GM19395 (cell line): ENCODE measurements around the gene FCN2.
"Not testable (repeated sequence)": the region's sequence is repeated elsewhere in the genome, so short reads cannot be mapped to it uniquely, and the experiment has no call there.

ENCODE experiments used
- ATAC-seq: cut with Tn5 transposase; IDR thresholded peaks from one replicate; pipeline ENCODE4 v1.9.1; 2021; ENCODE audit warnings: mild to moderate bottlenecking, moderate library complexity; ENCODE audit not compliant: unreplicated experiment

Gene FCN2

GRCh38 chr9:134847138-134847537 is 33.5 kb upstream of the FCN2 start:
- no peak for ATAC-seq

DNA sequence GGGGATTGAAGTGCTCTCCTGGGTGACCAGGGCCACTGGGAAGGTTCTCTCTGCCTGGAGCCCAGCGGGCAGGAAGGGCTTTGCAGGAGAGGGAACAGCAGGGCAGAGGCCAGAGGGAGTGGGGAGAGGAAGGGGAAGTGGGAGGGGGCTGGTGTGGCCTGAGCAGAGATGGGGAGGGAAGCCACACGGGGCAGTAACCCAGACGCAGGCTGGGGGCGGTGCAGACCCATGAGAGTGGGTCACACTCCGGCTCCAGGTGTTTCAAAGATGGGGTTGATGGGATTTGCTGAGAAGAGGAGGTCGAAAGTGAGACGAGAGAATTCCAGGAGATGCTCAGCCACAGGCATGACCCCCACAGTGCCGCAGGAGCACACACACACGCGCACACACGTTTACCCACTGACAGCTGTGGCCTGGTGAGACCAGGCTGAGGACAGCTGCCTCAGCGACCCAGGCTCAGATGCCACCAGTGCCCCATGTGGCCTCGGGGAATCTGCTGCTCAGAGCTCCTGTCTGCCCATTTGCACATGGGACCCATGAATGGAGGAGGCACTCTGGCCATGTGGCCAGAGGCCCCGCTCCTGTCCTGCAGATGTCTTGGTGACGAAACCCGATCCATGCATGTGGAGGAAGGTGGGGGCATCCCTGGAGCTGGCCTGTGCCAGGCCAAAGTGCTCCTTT is 32.7 kb upstream of the FCN2 start:
- no peak for ATAC-seq

- ATAC-seq = no peak
These were observed 32.1 kb upstream of the FCN2 start for GRCh38 chr9:134848504-134848903.

DNA sequence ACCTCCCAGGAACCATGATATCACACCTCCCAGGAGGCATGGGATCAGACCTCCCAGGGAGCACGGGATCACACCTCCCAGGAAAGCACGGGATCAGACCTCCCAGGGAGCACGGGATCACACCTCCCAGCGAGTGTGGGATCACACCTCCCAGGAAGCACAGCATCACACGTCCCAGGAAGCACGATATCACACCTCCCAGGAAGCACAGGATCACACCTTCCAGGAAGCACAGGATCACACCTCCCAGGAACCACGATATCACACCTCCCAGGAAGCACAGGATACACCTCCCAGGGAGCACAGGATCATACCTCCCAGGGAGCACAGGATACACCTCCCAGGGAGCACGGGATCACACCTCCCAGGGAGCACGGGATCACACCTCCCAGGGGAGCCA is 30.0 kb upstream of the FCN2 start:
- no peak for ATAC-seq

GRCh38 chr9:134851020-134851419 is 29.6 kb upstream of the FCN2 start:
- no peak for ATAC-seq

GRCh38 chr9:134852906-134853654 is 27.5 kb upstream of the FCN2 start:
- ATAC-seq = no peak

GRCh38 chr9:134853893-134854292 is 26.7 kb upstream of the FCN2 start:
- no peak for ATAC-seq

DNA sequence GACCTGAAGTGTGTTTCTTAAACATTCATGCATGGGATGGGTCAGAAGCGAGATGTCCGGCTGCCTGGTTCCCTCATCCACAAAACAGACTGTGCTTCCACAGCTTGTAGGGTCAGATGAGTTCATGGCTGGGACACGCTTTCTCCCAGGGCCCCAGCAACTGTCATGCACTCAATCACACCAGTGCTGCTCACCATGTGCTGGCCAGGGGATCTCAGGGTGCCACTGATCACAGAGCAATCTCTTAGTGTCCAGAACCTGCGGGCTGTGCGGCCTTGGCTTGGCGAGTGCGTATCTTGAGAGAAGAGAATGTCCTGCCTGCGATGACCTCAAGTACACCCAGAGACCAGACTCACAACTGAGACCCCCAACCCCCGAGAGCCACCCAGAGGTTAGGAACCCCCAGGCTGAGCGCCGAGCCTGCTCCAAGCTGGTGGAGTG is 26.0 kb upstream of the FCN2 start:
- ATAC-seq = no peak

DNA sequence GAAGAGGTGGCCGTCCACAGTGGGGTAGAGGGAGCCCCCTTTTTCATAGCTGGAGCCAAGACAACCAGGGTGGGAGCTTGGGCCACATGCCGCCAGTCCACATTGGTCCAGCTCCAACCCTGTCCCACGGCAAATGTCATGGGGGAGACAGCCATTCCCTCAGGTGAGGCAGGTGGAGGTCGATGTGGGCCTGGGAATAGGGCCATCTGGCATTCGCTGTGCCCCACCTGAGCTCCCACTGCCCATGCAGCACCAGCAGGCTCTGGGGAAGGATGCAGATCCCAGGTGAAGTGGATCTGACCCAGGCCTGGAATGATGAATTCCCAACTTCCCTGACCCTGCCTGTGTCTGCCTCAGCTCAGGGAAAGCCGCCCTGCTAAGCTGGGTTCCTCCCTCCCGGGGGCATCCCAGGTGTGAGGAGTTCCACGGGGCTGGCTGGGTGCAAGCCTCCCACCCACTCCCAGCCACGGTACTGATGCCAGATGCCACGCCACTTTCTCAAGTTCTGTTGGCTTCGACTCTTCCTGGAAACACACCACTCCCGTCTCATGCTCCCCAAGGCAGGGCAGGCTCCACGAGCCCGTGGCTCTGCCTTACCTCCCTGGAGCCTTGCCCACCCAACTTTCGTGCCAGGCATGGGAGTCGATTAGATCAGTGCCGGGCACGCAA is 25.2 kb upstream of the FCN2 start:
- no peak for ATAC-seq

- no peak for ATAC-seq
These were observed 24.7 kb upstream of the FCN2 start for GRCh38 chr9:134855900-134856377.

GRCh38 chr9:134857451-134857850 is 23.2 kb upstream of the FCN2 start:
- not testable (repeated sequence) for ATAC-seq

GRCh38 chr9:134858051-134858841 is 22.4 kb upstream of the FCN2 start:
- ATAC-seq = peak; percentile 85

DNA sequence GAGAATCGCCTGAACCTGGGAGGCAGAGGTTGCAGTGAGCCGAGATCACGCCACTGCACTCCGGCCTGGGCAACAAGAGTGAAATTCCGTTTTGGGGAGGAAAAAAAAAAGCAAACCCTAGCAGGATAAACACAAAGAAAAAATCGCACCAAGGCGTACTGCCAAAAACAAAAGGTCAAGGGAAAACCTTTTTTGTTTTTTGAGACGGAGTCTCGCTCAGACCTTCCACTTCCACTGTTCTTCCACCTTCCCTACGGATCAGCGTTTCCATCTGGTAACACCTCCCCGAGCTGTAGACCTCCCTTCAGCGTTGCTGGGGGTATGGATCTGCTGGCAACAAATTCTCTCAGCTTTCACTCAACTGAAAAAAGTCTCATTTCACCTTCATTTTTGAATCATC is 20.1 kb upstream of the FCN2 start:
- ATAC-seq = no peak

- ATAC-seq = no peak
These were observed 18.8 kb upstream of the FCN2 start for GRCh38 chr9:134861595-134862334.

GRCh38 chr9:134863306-134863902 is 17.2 kb upstream of the FCN2 start:
- no peak for ATAC-seq

GRCh38 chr9:134863941-134864820 is 16.4 kb upstream of the FCN2 start:
- no peak for ATAC-seq

DNA sequence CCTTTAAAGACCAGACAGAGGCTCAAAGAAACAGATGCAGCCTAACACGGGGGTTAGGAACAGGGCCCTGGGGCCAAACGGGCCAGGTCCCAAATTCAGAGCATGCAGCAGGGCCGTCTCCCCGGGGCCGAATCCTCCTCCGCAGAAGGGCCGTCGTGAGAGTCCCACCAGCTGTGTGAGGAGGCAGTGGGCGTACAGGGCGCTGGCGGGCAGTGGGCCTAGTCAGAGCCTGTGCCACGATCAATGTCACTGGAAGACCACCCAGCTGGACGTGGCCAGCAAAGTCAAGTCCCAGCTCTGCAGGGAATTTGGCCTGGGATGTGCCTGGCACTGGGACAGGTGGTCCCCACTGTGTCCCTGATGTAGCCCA is 15.8 kb upstream of the FCN2 start:
- no peak for ATAC-seq

DNA sequence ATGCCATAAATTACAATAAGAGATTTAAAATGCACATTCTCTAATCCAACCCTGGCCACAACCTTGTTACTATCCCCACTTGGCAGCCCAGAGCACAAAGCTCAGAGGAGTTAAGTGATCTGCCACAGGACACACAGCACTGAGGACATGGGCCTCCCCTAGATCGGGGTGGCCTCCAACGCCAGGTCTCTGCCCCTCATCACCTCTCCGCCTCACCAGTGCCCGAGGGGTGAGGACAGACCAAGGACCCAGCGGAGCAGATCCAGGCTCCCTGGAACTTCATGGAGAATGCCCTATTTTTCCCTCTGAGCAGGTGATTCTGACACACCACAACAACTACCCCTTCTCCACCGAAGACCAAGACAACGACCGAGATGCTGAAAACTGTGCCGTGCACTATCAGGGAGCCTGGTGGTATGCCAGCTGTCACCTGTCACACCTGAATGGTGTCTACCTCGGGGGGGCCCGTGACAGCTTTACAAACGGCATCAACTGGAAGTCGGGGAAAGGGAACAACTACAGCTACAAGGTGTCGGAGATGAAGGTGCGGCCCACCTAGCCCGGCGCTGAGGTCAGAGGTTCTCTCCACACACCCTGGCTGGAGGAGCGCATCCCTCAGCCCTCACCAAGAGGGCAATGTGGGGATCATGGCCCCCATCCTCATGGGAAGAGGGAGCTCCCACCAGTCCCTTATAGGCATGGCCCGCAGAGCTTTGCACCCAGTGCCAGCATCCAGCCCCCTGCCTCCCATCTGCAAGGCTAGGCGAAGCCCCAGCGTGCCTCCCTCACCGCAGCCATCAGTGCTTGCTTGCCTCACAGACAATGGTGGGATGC is 12.5 kb upstream of the FCN2 start:
- no peak for ATAC-seq
